Panc1 (cell line): Measurements from ENCODE around the gene TMEM63C. TPM values are rescaled to one million over a fixed set of nuclear protein-coding genes. Genes with fewer than 3 reads are reported as not detected.

Experiments
- ATAC-seq: fragments of 200-7000 bp; cut with Tn5 transposase; 2 replicates; pipeline ENCODE4 v1.9.1; 2020; ENCODE audit warnings: mild to moderate bottlenecking, moderate library complexity
- BruUV-seq: library from RNA; stranded (reverse); fragments of 400-500 nt; replicated peaks from 2 replicates; lab custom pipeline; 2021; lab: Mats Ljungman, UMichigan
- CTCF ChIA-PET: fragments of 300-600 bp; sonication (Branson Sonifier 250); formaldehyde crosslinking; loops from one replicate; lab custom pipeline; 2022; ENCODE audit warnings: antibody characterized with exemption; lab: Charles Lee
- POLR2A ChIA-PET: fragments of 300-600 bp; sonication (Branson Sonifier 250); formaldehyde crosslinking; loops from one replicate; lab custom pipeline; 2022; ENCODE audit warnings: antibody characterized with exemption; lab: Charles Lee
- DNase-seq: peaks from one replicate; pipeline ENCODE4 v3.0.0-alpha.2; 2010; ENCODE audit warnings: low read depth, low spot score
- H3K27ac ChIP-seq: 2 replicates; pipeline ENCODE4 v1.5.1; 2011; ENCODE audit warnings: mild to moderate bottlenecking, low read length, inconsistent platforms
- H3K27me3 ChIP-seq: fragments of 200-500 bp; sonication (Bioruptor generic); 2 replicates; pipeline ENCODE4 v1.6.0; 2014; ENCODE audit warnings: low read length, inconsistent platforms; ENCODE audit not compliant: control insufficient read depth, insufficient read depth
- H3K36me3 ChIP-seq: fragments of 200-500 bp; sonication (Bioruptor generic); 2 replicates; pipeline ENCODE4 v1.5.1; 2014; ENCODE audit warnings: inconsistent platforms, mild to moderate bottlenecking, low read length, moderate library complexity; ENCODE audit not compliant: control insufficient read depth, insufficient read depth
- H3K4me1 ChIP-seq: 2 replicates; pipeline ENCODE4 v1.5.1; 2011; ENCODE audit warnings: inconsistent platforms, mild to moderate bottlenecking, low read length, moderate library complexity; ENCODE audit not compliant: control insufficient read depth, insufficient read depth
- H3K4me3 ChIP-seq, 2 experiments: 2 replicates each; pipeline ENCODE4 v1.5.1; 2011 to 2012; ENCODE audit warnings: low read depth in 2 of 2, low read length in 2 of 2, mild to moderate bottlenecking in 2 of 2, inconsistent platforms in 1 of 2, moderate library complexity in 1 of 2
- H3K9me3 ChIP-seq: fragments of 200-500 bp; sonication (Bioruptor generic); 2 replicates; pipeline ENCODE4 v1.5.1; 2014; ENCODE audit warnings: low read depth, mild to moderate bottlenecking, inconsistent platforms, low read length, moderate library complexity; ENCODE audit not compliant: control insufficient read depth, insufficient read depth
- POLR2AphosphoS5 ChIP-seq: IDR thresholded peaks from 2 replicates; pipeline ENCODE4 v1.6.1; 2012; ENCODE audit warnings: mild to moderate bottlenecking, low read depth, low read length, moderate library complexity
- REST ChIP-seq, 2 experiments: IDR thresholded peaks; 2 replicates each; pipeline ENCODE4 v1.6.1; 2011 to 2012; ENCODE audit warnings: low read depth in 2 of 2, control low read depth in 1 of 2, low read length in 1 of 2, mild to moderate bottlenecking in 1 of 2, moderate library complexity in 1 of 2; ENCODE audit not compliant: insufficient read depth in 1 of 2
- SIN3A ChIP-seq: IDR thresholded peaks from 2 replicates; pipeline ENCODE4 v1.6.1; 2012; ENCODE audit warnings: low read depth, mild to moderate bottlenecking, low read length, moderate library complexity, borderline replicate concordance; ENCODE audit not compliant: insufficient read depth
- TCF7L2 ChIP-seq: IDR thresholded peaks from 2 replicates; pipeline ENCODE4 v1.6.1; 2011; ENCODE audit warnings: mild to moderate bottlenecking, low read depth, low read length, inconsistent platforms
- in situ Hi-C: cut with HindIII; loops from 2 replicates; pipeline ENCODE4 v1.10.0; 2016; ENCODE audit warnings: low sequenced_read_pairs, low pct_unique_long_range_greater_than_20kb
- intact Hi-C: fragments of 100-400 bp; cut with micrococcal nuclease; formaldehyde crosslinking; loops from one replicate; pipeline ENCODE4 v1.10.0; 2022; ENCODE audit not compliant: unreplicated experiment
- total RNA-seq: library from RNA; stranded (reverse); gene quantifications from one replicate; pipeline ENCODE4 v1.2.1, GENCODE V29; 2021; ENCODE audit not compliant: unreplicated experiment
- TF ChIP-seq, protein P1 (sequence below): fragments of 450-650 bp; IDR thresholded peaks from 2 replicates; pipeline ENCODE4 v1.5.1; 2017; ENCODE audit warnings: mild to moderate bottlenecking

TMEM63C gene
- total RNA-seq, 1 experiment from 2014 or later = 2.4 TPM

DNA sequence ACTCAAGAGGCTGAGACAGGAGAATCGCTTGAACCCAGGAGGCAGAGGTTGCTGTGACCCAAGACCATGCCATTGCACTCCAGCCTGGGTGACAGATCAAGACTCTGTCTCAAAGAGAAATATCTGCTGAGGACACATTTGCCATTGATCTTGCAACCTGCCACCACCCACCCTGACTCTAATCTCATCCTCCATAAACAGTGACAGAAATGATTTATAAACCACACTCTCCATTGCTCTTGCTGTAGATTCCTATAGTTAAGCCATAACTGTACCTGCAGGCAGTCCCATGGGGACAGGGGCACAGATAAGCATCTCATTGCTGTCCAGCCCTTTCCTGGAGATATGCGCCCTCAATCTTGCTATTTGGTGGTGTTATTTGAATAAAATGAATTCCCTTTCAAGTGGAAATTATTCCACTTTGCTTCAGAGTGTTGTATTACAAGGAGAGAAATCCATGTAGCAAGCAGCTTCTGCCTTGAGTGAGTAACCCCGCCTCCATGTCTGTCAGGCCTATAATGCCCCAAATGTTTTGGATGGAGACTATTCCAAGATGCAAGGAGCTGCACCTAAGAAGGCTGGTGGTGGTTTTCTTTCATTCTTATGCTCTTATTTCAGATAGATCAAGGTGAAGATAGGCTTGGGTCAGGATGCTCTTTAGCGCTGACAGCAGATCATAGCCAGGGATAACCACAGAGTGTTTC is 37.0 kb upstream of the TMEM63C start:
- in situ Hi-C loops = no loop called here
- DNase-seq (no peak), ATAC-seq (no peak)
- BruUV-seq = no TSS peak
- no peaks in the 10 kb centered on the region for H3K9me3 ChIP-seq
- H3K4me1 ChIP-seq = peaks cover 2% of the 10 kb centered on the region; the same call in 1 of the 2 replicates
- no peak overlapping the region for H3K4me3 ChIP-seq
- POLR2A ChIA-PET = no interaction called here
- H3K27me3 ChIP-seq = peaks cover 17% of the 10 kb centered on the region
- TF ChIP-seq POLR2AphosphoS5 (no peak), TCF7L2 (no peak), SIN3A (no peak), REST (IDR thresholded peaks at IDR 0.05; ENCODE audit: insufficient read depth in 1 of 2, low read depth in 2 of 2, low read length in 1 of 2) (no peak)
- TF ChIP-seq, protein P1, sequence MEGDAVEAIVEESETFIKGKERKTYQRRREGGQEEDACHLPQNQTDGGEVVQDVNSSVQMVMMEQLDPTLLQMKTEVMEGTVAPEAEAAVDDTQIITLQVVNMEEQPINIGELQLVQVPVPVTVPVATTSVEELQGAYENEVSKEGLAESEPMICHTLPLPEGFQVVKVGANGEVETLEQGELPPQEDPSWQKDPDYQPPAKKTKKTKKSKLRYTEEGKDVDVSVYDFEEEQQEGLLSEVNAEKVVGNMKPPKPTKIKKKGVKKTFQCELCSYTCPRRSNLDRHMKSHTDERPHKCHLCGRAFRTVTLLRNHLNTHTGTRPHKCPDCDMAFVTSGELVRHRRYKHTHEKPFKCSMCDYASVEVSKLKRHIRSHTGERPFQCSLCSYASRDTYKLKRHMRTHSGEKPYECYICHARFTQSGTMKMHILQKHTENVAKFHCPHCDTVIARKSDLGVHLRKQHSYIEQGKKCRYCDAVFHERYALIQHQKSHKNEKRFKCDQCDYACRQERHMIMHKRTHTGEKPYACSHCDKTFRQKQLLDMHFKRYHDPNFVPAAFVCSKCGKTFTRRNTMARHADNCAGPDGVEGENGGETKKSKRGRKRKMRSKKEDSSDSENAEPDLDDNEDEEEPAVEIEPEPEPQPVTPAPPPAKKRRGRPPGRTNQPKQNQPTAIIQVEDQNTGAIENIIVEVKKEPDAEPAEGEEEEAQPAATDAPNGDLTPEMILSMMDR = no peak
- CTCF ChIA-PET = no interaction called here
- no peaks in the 10 kb centered on the region for H3K36me3 ChIP-seq
- H3K27ac ChIP-seq = no peak overlapping the region
- intact Hi-C loops = no loop called here

- H3K4me1 ChIP-seq = no peaks in the 10 kb centered on the region; the same call in 1 of the 2 replicates
- ATAC-seq = no peak
- in situ Hi-C loops = no loop called here
- no peaks in the 10 kb centered on the region for H3K36me3 ChIP-seq
- H3K27me3 ChIP-seq = peaks cover 17% of the 10 kb centered on the region
- POLR2A ChIA-PET = no interaction called here
- DNase-seq = no peak
- no TSS peak for BruUV-seq
- no peaks in the 10 kb centered on the region for H3K9me3 ChIP-seq
- CTCF ChIA-PET = no interaction called here
- H3K4me3 ChIP-seq = no peak overlapping the region
- no peak for TF ChIP-seq SIN3A
- TF ChIP-seq, protein P1 = no peak
- TF ChIP-seq REST (IDR thresholded peaks at IDR 0.05; ENCODE audit: insufficient read depth in 1 of 2, low read depth in 2 of 2, low read length in 1 of 2) = no peak
- no peak for TF ChIP-seq POLR2AphosphoS5
- TF ChIP-seq TCF7L2 = no peak
- intact Hi-C loops = no loop called here
- H3K27ac ChIP-seq = no peak overlapping the region
Measured at GRCh38 chr14:77145975-77146740, 35.4 kb upstream of the TMEM63C start.
